ENCODE data around the gene MYL5. TPM values are rescaled to one million over a fixed set of nuclear protein-coding genes. Genes with fewer than 3 reads are reported as not detected.

Gene MYL5
- total RNA-seq, 1 donor from 2014 or later, result 17.5 TPM

GRCh38 chr4:665381-665750, 9.0 kb upstream of the MYL5 start:
- H3K27me3 Mint-ChIP-seq (ENCODE audit: low read depth, unreplicated experiment), result no peaks in the 10 kb centered on the region
- DNase-seq (ENCODE audit: low read depth) (no peak), FAIRE-seq (no peak)
- no peaks in the 10 kb centered on the region for H3K4me1 Mint-ChIP-seq (ENCODE audit: low read depth, unreplicated experiment)
- no peaks in the 10 kb centered on the region for H4K20me1 ChIP-seq (ENCODE audit: insufficient read depth, low read length)
- no peaks in the 10 kb centered on the region for H3K36me3 ChIP-seq (ENCODE audit: insufficient read depth, low read length)
- no peak overlapping the region for H3K27ac ChIP-seq (ENCODE audit: low read depth, low read length)
- no peaks in the 10 kb centered on the region for H3K4me1 ChIP-seq (ENCODE audit: insufficient read depth, low read length)
- no peaks in the 10 kb centered on the region for H3K36me3 Mint-ChIP-seq (ENCODE audit: low read depth, unreplicated experiment)
- no peak for TF ChIP-seq EZH2 (IDR thresholded peaks at IDR 0.05; ENCODE audit: insufficient read depth, low read length)
- no peak for TF ChIP-seq CTCF (IDR thresholded peaks at IDR 0.05; ENCODE audit: insufficient read depth, low read depth, low read length)
- H2AFZ ChIP-seq (ENCODE audit: low read depth, low read length), result no peak overlapping the region
- H3K27ac Mint-ChIP-seq (ENCODE audit: unreplicated experiment), result no peak overlapping the region
- no peak overlapping the region for H3K4me3 ChIP-seq (ENCODE audit: insufficient read depth, low read depth, low read length)
- H3K9me3 Mint-ChIP-seq (ENCODE audit: unreplicated experiment), result peaks cover 2% of the 10 kb centered on the region
- no peak overlapping the region for H3K9ac ChIP-seq (ENCODE audit: low read length)
- no peak overlapping the region for H3K4me3 Mint-ChIP-seq (ENCODE audit: unreplicated experiment)
- no peak overlapping the region for H3K4me2 ChIP-seq (ENCODE audit: low read length)
- H3K27me3 ChIP-seq (ENCODE audit: insufficient read depth, low read length), result no peaks in the 10 kb centered on the region
- H3K9me3 ChIP-seq (ENCODE audit: insufficient read depth, low read depth, low read length), result no peaks in the 10 kb centered on the region
- no peaks in the 10 kb centered on the region for H3K79me2 ChIP-seq (ENCODE audit: insufficient read depth, low read length)

GRCh38 chr4:665751-666435, 8.4 kb upstream of the MYL5 start:
- Histone ChIP-seq H3K4me3 (ENCODE audit: insufficient read depth, low read depth, low read length) (no peak overlapping the region), H3K36me3 (ENCODE audit: insufficient read depth, low read length) (no peaks in the 10 kb centered on the region), H3K27ac (ENCODE audit: low read depth, low read length) (no peak overlapping the region), H3K9ac (ENCODE audit: low read length) (no peak overlapping the region), H4K20me1 (ENCODE audit: insufficient read depth, low read length) (no peaks in the 10 kb centered on the region), H2AFZ (ENCODE audit: low read depth, low read length) (no peak overlapping the region), H3K9me3 (ENCODE audit: insufficient read depth, low read depth, low read length) (no peaks in the 10 kb centered on the region), H3K27me3 (ENCODE audit: insufficient read depth, low read length) (no peaks in the 10 kb centered on the region), H3K4me2 (ENCODE audit: low read length) (no peak overlapping the region), H3K79me2 (ENCODE audit: insufficient read depth, low read length) (no peaks in the 10 kb centered on the region), H3K4me1 (ENCODE audit: insufficient read depth, low read length) (no peaks in the 10 kb centered on the region)
- FAIRE-seq (no peak), DNase-seq (ENCODE audit: low read depth) (no peak)
- TF ChIP-seq EZH2 (IDR thresholded peaks at IDR 0.05; ENCODE audit: insufficient read depth, low read length) (no peak), CTCF (IDR thresholded peaks at IDR 0.05; ENCODE audit: insufficient read depth, low read depth, low read length) (no peak)
- Mint-ChIP-seq H3K9me3 (ENCODE audit: unreplicated experiment) (peaks cover 2% of the 10 kb centered on the region), H3K4me3 (ENCODE audit: unreplicated experiment) (no peak overlapping the region), H3K27ac (ENCODE audit: unreplicated experiment) (no peak overlapping the region), H3K36me3 (ENCODE audit: low read depth, unreplicated experiment) (no peaks in the 10 kb centered on the region), H3K27me3 (ENCODE audit: low read depth, unreplicated experiment) (no peaks in the 10 kb centered on the region), H3K4me1 (ENCODE audit: low read depth, unreplicated experiment) (no peaks in the 10 kb centered on the region)

GRCh38 chr4:666436-666810, 7.9 kb upstream of the MYL5 start:
- DNase-seq (ENCODE audit: low read depth) (no peak), FAIRE-seq (no peak)
- H3K27me3 Mint-ChIP-seq (ENCODE audit: low read depth, unreplicated experiment), result no peaks in the 10 kb centered on the region
- H3K9me3 ChIP-seq (ENCODE audit: insufficient read depth, low read depth, low read length), result no peaks in the 10 kb centered on the region
- no peaks in the 10 kb centered on the region for H3K9me3 Mint-ChIP-seq (ENCODE audit: unreplicated experiment)
- H3K9ac ChIP-seq (ENCODE audit: low read length), result no peak overlapping the region
- TF ChIP-seq EZH2 (IDR thresholded peaks at IDR 0.05; ENCODE audit: insufficient read depth, low read length), result no peak
- no peak for TF ChIP-seq CTCF (IDR thresholded peaks at IDR 0.05; ENCODE audit: insufficient read depth, low read depth, low read length)
- H3K4me2 ChIP-seq (ENCODE audit: low read length), result no peak overlapping the region
- no peak overlapping the region for H3K4me3 Mint-ChIP-seq (ENCODE audit: unreplicated experiment)
- H3K79me2 ChIP-seq (ENCODE audit: insufficient read depth, low read length), result no peaks in the 10 kb centered on the region
- no peaks in the 10 kb centered on the region for H4K20me1 ChIP-seq (ENCODE audit: insufficient read depth, low read length)
- H3K27ac ChIP-seq (ENCODE audit: low read depth, low read length), result no peak overlapping the region
- no peaks in the 10 kb centered on the region for H3K36me3 Mint-ChIP-seq (ENCODE audit: low read depth, unreplicated experiment)
- H3K4me1 ChIP-seq (ENCODE audit: insufficient read depth, low read length), result no peaks in the 10 kb centered on the region
- no peak overlapping the region for H3K4me3 ChIP-seq (ENCODE audit: insufficient read depth, low read depth, low read length)
- H3K27me3 ChIP-seq (ENCODE audit: insufficient read depth, low read length), result no peaks in the 10 kb centered on the region
- no peak overlapping the region for H3K27ac Mint-ChIP-seq (ENCODE audit: unreplicated experiment)
- no peaks in the 10 kb centered on the region for H3K4me1 Mint-ChIP-seq (ENCODE audit: low read depth, unreplicated experiment)
- H2AFZ ChIP-seq (ENCODE audit: low read depth, low read length), result no peak overlapping the region
- H3K36me3 ChIP-seq (ENCODE audit: insufficient read depth, low read length), result peaks cover under 1% of the 10 kb centered on the region
